Measurements from ENCODE around the gene PGLYRP3. TPM values are rescaled to one million over a fixed set of nuclear protein-coding genes. Genes with fewer than 3 reads are reported as not detected.

The PGLYRP3 gene
- total RNA-seq, 1 experiment from 2014 or later: not detected

DNA sequence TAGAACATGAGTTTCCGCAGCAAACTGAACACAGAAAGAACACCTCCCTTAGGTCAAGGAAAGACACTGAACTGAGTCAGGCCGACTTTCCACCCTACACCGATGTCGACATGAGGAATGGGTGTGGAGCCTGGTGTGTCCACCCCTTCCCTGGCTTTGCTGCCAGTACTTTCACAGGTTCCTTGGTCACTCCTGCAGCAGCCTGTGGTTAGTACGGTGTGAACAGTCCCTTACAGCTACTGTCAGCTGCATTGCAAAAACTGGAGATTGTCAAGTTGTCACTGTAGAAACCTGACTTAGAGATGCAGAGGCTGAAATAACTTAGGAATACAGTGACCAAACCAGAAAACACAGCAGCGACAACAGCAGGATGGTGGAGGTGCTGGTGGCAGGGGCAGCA lies 7.1 kb downstream of the PGLYRP3 start:
- Histone ChIP-seq H3K79me2 (ENCODE audit: low read length) (no peaks in the 10 kb centered on the region), H3K4me2 (ENCODE audit: low read length) (no peak overlapping the region), H3F3A (ENCODE audit: low read length, unreplicated experiment) (no peaks in the 10 kb centered on the region), H3K9me2 (replicated peaks; ENCODE audit: low read length) (no peaks in the 10 kb centered on the region), H3K9me3 (ENCODE audit: low read length) (no peaks in the 10 kb centered on the region), H4K20me1 (ENCODE audit: low read length) (no peaks in the 10 kb centered on the region), H3K4me1 (ENCODE audit: insufficient read depth, low read length) (no peaks in the 10 kb centered on the region), H3K36me3 (ENCODE audit: low read depth, low read length) (no peaks in the 10 kb centered on the region), H3K4me3 (ENCODE audit: low read length) (no peak overlapping the region), H3K27ac (ENCODE audit: low read length) (no peak overlapping the region), H3K27me3 (ENCODE audit: low read length) (peaks cover 98% of the 10 kb centered on the region), H2AFZ (ENCODE audit: low read length) (no peak overlapping the region), H3K9ac (ENCODE audit: low read length) (no peak overlapping the region)
- POLR2A ChIA-PET (ENCODE audit: unreplicated experiment): no interaction called here
- BruUV-seq (replicated peaks): no TSS peak
- DNase-seq (no peak), ATAC-seq (no peak)
- intact Hi-C loops (cut with micrococcal nuclease): no loop called here
- TF ChIP-seq, protein P1, sequence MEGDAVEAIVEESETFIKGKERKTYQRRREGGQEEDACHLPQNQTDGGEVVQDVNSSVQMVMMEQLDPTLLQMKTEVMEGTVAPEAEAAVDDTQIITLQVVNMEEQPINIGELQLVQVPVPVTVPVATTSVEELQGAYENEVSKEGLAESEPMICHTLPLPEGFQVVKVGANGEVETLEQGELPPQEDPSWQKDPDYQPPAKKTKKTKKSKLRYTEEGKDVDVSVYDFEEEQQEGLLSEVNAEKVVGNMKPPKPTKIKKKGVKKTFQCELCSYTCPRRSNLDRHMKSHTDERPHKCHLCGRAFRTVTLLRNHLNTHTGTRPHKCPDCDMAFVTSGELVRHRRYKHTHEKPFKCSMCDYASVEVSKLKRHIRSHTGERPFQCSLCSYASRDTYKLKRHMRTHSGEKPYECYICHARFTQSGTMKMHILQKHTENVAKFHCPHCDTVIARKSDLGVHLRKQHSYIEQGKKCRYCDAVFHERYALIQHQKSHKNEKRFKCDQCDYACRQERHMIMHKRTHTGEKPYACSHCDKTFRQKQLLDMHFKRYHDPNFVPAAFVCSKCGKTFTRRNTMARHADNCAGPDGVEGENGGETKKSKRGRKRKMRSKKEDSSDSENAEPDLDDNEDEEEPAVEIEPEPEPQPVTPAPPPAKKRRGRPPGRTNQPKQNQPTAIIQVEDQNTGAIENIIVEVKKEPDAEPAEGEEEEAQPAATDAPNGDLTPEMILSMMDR (conservative IDR thresholded peaks at IDR 0.05; ENCODE audit: low read depth, low read length): no peak
- TF ChIP-seq EZH2phosphoT487 (IDR thresholded peaks at IDR 0.05; ENCODE audit: borderline replicate concordance, low read length): no peak
- TF ChIP-seq EZH2 (IDR thresholded peaks at IDR 0.05; ENCODE audit: low read length, unreplicated experiment): no peak
- CTCF ChIA-PET: no interaction called here

GRCh38 chr1:153302308-153302707 lies 10.4 kb downstream of the PGLYRP3 start:
- no TSS peak for BruUV-seq (replicated peaks)
- no peak for TF ChIP-seq EZH2 (IDR thresholded peaks at IDR 0.05; ENCODE audit: low read length, unreplicated experiment)
- TF ChIP-seq, protein P1 (conservative IDR thresholded peaks at IDR 0.05; ENCODE audit: low read depth, low read length): no peak
- TF ChIP-seq EZH2phosphoT487 (IDR thresholded peaks at IDR 0.05; ENCODE audit: borderline replicate concordance, low read length): no peak
- H3K79me2 ChIP-seq (ENCODE audit: low read length): no peaks in the 10 kb centered on the region
- peaks cover 96% of the 10 kb centered on the region for H3K27me3 ChIP-seq (ENCODE audit: low read length)
- CTCF ChIA-PET: no interaction called here
- intact Hi-C loops (cut with micrococcal nuclease): no loop called here
- no peaks in the 10 kb centered on the region for H3K36me3 ChIP-seq (ENCODE audit: low read depth, low read length)
- H3K4me3 ChIP-seq (ENCODE audit: low read length): no peak overlapping the region
- no peaks in the 10 kb centered on the region for H3K4me1 ChIP-seq (ENCODE audit: insufficient read depth, low read length)
- no peaks in the 10 kb centered on the region for H3F3A ChIP-seq (ENCODE audit: low read length, unreplicated experiment)
- POLR2A ChIA-PET (ENCODE audit: unreplicated experiment): no interaction called here
- H3K9me2 ChIP-seq (replicated peaks; ENCODE audit: low read length): no peaks in the 10 kb centered on the region
- H3K9me3 ChIP-seq (ENCODE audit: low read length): no peaks in the 10 kb centered on the region
- H4K20me1 ChIP-seq (ENCODE audit: low read length): no peaks in the 10 kb centered on the region
- DNase-seq (no peak), ATAC-seq (no peak)
- H3K4me2 ChIP-seq (ENCODE audit: low read length): no peak overlapping the region
- no peak overlapping the region for H3K27ac ChIP-seq (ENCODE audit: low read length)
- no peak overlapping the region for H2AFZ ChIP-seq (ENCODE audit: low read length)
- no peak overlapping the region for H3K9ac ChIP-seq (ENCODE audit: low read length)

- no peak overlapping the region for H3K27ac ChIP-seq (ENCODE audit: low read length)
- H3F3A ChIP-seq (ENCODE audit: low read length, unreplicated experiment): no peaks in the 10 kb centered on the region
- TF ChIP-seq, protein P1 (conservative IDR thresholded peaks at IDR 0.05; ENCODE audit: low read depth, low read length): no peak
- TF ChIP-seq EZH2 (IDR thresholded peaks at IDR 0.05; ENCODE audit: low read length, unreplicated experiment): no peak
- TF ChIP-seq EZH2phosphoT487 (IDR thresholded peaks at IDR 0.05; ENCODE audit: borderline replicate concordance, low read length): no peak
- DNase-seq: no peak
- no peak overlapping the region for H3K4me3 ChIP-seq (ENCODE audit: low read length)
- no peaks in the 10 kb centered on the region for H4K20me1 ChIP-seq (ENCODE audit: low read length)
- no peaks in the 10 kb centered on the region for H3K9me3 ChIP-seq (ENCODE audit: low read length)
- no peak for ATAC-seq
- no peak overlapping the region for H2AFZ ChIP-seq (ENCODE audit: low read length)
- H3K4me2 ChIP-seq (ENCODE audit: low read length): no peak overlapping the region
- POLR2A ChIA-PET (ENCODE audit: unreplicated experiment): no interaction called here
- H3K36me3 ChIP-seq (ENCODE audit: low read depth, low read length): no peaks in the 10 kb centered on the region
- BruUV-seq (replicated peaks): no TSS peak
- intact Hi-C loops (cut with micrococcal nuclease): no loop called here
- no peaks in the 10 kb centered on the region for H3K4me1 ChIP-seq (ENCODE audit: insufficient read depth, low read length)
- no peak overlapping the region for H3K9ac ChIP-seq (ENCODE audit: low read length)
- no peaks in the 10 kb centered on the region for H3K79me2 ChIP-seq (ENCODE audit: low read length)
- H3K9me2 ChIP-seq (replicated peaks; ENCODE audit: low read length): no peaks in the 10 kb centered on the region
- CTCF ChIA-PET: no interaction called here
- peaks cover 87% of the 10 kb centered on the region for H3K27me3 ChIP-seq (ENCODE audit: low read length)
Measured at GRCh38 chr1:153293851-153294250, 18.9 kb downstream of the PGLYRP3 start.

Measured in PC-3 (cell line).